HG02852 (cell line): ENCODE data around the gene APOC3.
"Not testable (repeated sequence)": the region's sequence is repeated elsewhere in the genome, so short reads cannot be mapped to it uniquely, and the experiment has no call there.

Source experiments
- ATAC-seq: cut with Tn5 transposase; IDR thresholded peaks from one replicate; pipeline ENCODE4 v1.9.1; 2021; ENCODE audit warnings: mild to moderate bottlenecking, moderate library complexity; ENCODE audit not compliant: unreplicated experiment

The APOC3 gene

GRCh38 chr11:116801662-116802061 lies 28.0 kb upstream of the APOC3 start:
- not testable (repeated sequence) for ATAC-seq

GRCh38 chr11:116804001-116804400 lies 25.7 kb upstream of the APOC3 start:
- no peak for ATAC-seq

GRCh38 chr11:116807601-116808261 lies 22.0 kb upstream of the APOC3 start:
- no peak for ATAC-seq

GRCh38 chr11:116808262-116809175 lies 21.2 kb upstream of the APOC3 start:
- ATAC-seq: no peak

- no peak for ATAC-seq
These were observed 18.5 kb upstream of the APOC3 start for GRCh38 chr11:116811194-116811593.

GRCh38 chr11:116812109-116812508 lies 17.6 kb upstream of the APOC3 start:
- ATAC-seq: no peak

- no peak for ATAC-seq
These were observed 16.5 kb upstream of the APOC3 start for GRCh38 chr11:116813170-116813569.

- ATAC-seq: no peak
These were observed 15.8 kb upstream of the APOC3 start for GRCh38 chr11:116813781-116814471.

- no peak for ATAC-seq
These were observed 15.2 kb upstream of the APOC3 start for GRCh38 chr11:116814502-116814901.

GRCh38 chr11:116819049-116819448 lies 10.7 kb upstream of the APOC3 start:
- ATAC-seq: no peak

GRCh38 chr11:116821050-116821918 lies 8.4 kb upstream of the APOC3 start:
- ATAC-seq: no peak

- no peak for ATAC-seq
These were observed 7.1 kb upstream of the APOC3 start for GRCh38 chr11:116822575-116822974.

GRCh38 chr11:116823031-116823843 lies 6.5 kb upstream of the APOC3 start, which contains the start of gene APOA4:
Gene APOA4 (minus strand): TSS chr11:116823304. CDS start chr11:116823191, 113 bp downstream.
- ATAC-seq: no peak

- no peak for ATAC-seq
These were observed 4.3 kb upstream of the APOC3 start for GRCh38 chr11:116825434-116825833.

- ATAC-seq: no peak
These were observed 3.6 kb upstream of the APOC3 start for GRCh38 chr11:116825854-116826750.

- ATAC-seq: no peak
These were observed 2.8 kb upstream of the APOC3 start for GRCh38 chr11:116826751-116827431.

GRCh38 chr11:116827461-116827860 lies 2.2 kb upstream of the APOC3 start:
- no peak for ATAC-seq
